Suprapubic skin (tissue), 4 donors: Measurements from ENCODE around the gene CLIP1.

Experiments used
- POLR2A ChIP-seq, 2 donors: fragments of 450-650 bp; IDR thresholded peaks; one replicate each; pipeline ENCODE4 v1.6.1; 2017; ENCODE audit warnings: antibody characterized with exemption in 2 of 2, mild to moderate bottlenecking in 2 of 2, moderate library complexity in 2 of 2
- POLR2AphosphoS5 ChIP-seq, 3 donors: sonication (generic); formaldehyde crosslinking; IDR thresholded peaks; one replicate each; pipeline ENCODE4 v1.6.1; 2017; ENCODE audit warnings: antibody characterized with exemption in 3 of 3

DNA sequence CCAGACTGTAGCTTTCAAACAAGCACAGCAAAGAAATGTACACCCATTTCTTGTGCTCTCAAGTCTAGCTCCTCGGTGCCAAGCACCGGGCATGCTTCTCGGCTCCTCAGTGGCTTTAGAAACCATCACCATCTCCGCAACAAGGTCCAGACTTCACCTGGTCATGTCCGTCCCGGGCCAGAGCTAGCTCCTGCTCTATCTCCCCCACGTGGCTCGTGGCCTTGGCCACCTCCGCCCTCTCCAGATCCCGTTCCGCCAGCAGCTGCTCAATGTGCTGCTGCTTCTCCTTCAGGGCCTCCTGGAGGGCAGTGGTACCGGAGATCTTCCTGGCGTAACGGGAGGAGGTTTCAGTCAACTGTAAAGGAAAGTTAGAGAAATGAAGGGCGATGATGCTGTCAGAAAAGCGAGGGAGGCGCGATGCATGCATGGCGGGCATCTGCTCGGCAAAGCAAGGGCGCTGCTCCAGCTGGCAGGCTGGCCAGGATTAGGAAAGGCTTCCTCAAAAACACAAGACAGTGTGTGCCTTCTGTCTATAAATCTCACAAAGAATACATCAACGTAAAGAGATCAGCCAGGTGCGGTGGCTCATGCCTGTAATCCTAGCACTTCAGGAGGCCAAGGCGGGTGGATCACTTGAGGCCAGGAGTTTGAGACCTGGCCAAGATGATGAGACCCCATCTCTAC is 67.4 kb downstream of the CLIP1 start:
- no peak for TF ChIP-seq POLR2AphosphoS5 (IDR thresholded peaks at IDR 0.05)
- no peak for TF ChIP-seq POLR2A (IDR thresholded peaks at IDR 0.05)
